Measurements from ENCODE around the gene RNF13. TPM values are rescaled to one million over a fixed set of nuclear protein-coding genes. Genes with fewer than 3 reads are reported as not detected.
"Not testable (repeated sequence)": the region's sequence is repeated elsewhere in the genome, so short reads cannot be mapped to it uniquely, and the experiment has no call there.

Gene RNF13
- total RNA-seq, 1 experiment from 2014 or later: 33.8 TPM

DNA sequence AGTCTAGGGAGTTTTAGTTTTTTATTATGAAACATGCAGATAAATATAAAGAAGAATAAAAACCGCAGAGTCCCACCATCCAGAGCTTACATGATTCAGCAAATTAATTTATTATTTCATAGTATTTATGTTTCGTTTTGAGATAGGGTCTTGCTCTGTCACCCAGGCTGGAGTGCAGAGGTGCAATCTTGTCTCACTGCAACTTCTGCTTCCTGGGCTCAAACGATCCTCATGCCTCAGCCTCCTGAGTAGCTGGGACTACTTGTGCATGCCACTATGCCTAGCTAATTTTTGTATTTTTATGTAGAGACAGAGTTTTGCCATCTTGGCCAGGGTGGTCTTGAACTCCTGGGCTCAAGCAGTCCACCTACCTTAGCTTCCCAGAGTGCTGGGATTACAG lies 13.6 kb downstream of the RNF13 start:
- Histone ChIP-seq H3K36me3 (ENCODE audit: low read depth, low read length) (peaks cover 16% of the 10 kb centered on the region), H3K4me3 (ENCODE audit: low read length) (no peak overlapping the region)
- ATAC-seq: no peak

DNA sequence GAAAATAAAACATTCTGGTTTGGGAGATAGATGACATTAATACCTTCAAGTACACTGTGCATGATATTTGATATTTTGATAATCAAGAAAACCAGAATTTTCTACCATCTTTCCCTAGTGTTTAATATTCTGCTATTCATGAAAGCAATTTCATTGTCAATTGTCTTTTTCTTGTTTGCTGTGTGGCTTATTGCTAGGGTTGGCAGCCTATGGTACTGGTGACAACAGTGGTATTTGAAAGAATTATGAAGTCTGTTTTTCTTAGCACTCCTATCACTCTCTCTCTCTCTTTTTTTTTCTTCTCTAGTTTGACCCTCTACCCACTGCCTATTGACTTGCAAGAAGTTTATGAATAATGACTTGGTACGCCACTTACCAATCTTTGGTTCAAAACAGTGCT lies 15.4 kb downstream of the RNF13 start:
- Histone ChIP-seq H3K9ac (ENCODE audit: low read length) (no peak overlapping the region), H2AFZ (ENCODE audit: low read length) (no peak overlapping the region), H3K36me3 (ENCODE audit: low read depth, low read length) (peaks cover 30% of the 10 kb centered on the region), H3K4me2 (ENCODE audit: low read length) (no peak overlapping the region), H3K79me2 (ENCODE audit: low read length) (peaks cover 84% of the 10 kb centered on the region), H3K9me2 (replicated peaks; ENCODE audit: low read length) (no peaks in the 10 kb centered on the region), H3K9me3 (ENCODE audit: low read length) (peaks cover 21% of the 10 kb centered on the region), H3F3A (ENCODE audit: low read length, unreplicated experiment) (no peaks in the 10 kb centered on the region), H4K20me1 (ENCODE audit: low read length) (no peaks in the 10 kb centered on the region), H3K27me3 (ENCODE audit: low read length) (no peaks in the 10 kb centered on the region), H3K4me1 (ENCODE audit: insufficient read depth, low read length) (no peaks in the 10 kb centered on the region), H3K4me3 (ENCODE audit: low read length) (no peak overlapping the region), H3K27ac (ENCODE audit: low read length) (no peak overlapping the region)
- BruUV-seq (replicated peaks): no TSS peak
- ChIA-PET POLR2A (ENCODE audit: unreplicated experiment) (no interaction called here), CTCF (no interaction called here)
- ATAC-seq (no peak), DNase-seq (no peak)
- no peak for TF ChIP-seq EZH2phosphoT487 (IDR thresholded peaks at IDR 0.05; ENCODE audit: borderline replicate concordance, low read length)
- TF ChIP-seq, protein P1, sequence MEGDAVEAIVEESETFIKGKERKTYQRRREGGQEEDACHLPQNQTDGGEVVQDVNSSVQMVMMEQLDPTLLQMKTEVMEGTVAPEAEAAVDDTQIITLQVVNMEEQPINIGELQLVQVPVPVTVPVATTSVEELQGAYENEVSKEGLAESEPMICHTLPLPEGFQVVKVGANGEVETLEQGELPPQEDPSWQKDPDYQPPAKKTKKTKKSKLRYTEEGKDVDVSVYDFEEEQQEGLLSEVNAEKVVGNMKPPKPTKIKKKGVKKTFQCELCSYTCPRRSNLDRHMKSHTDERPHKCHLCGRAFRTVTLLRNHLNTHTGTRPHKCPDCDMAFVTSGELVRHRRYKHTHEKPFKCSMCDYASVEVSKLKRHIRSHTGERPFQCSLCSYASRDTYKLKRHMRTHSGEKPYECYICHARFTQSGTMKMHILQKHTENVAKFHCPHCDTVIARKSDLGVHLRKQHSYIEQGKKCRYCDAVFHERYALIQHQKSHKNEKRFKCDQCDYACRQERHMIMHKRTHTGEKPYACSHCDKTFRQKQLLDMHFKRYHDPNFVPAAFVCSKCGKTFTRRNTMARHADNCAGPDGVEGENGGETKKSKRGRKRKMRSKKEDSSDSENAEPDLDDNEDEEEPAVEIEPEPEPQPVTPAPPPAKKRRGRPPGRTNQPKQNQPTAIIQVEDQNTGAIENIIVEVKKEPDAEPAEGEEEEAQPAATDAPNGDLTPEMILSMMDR (conservative IDR thresholded peaks at IDR 0.05; ENCODE audit: low read depth, low read length): no peak
- no peak for TF ChIP-seq EZH2 (IDR thresholded peaks at IDR 0.05; ENCODE audit: low read length, unreplicated experiment)
- intact Hi-C loops (cut with micrococcal nuclease): no loop called here

More for the DNA sequence above, 13.6 kb downstream of the RNF13 start:
- Histone ChIP-seq H3K4me1 (ENCODE audit: insufficient read depth, low read length) (no peaks in the 10 kb centered on the region), H3K27ac (ENCODE audit: low read length) (no peak overlapping the region), H3K27me3 (ENCODE audit: low read length) (no peaks in the 10 kb centered on the region), H3K9me3 (ENCODE audit: low read length) (peaks cover 8% of the 10 kb centered on the region; the same call in 1 of the 2 replicates), H3K79me2 (ENCODE audit: low read length) (peaks cover 90% of the 10 kb centered on the region), H4K20me1 (ENCODE audit: low read length) (no peaks in the 10 kb centered on the region), H3K9me2 (replicated peaks; ENCODE audit: low read length) (no peaks in the 10 kb centered on the region), H3K4me2 (ENCODE audit: low read length) (no peak overlapping the region), H2AFZ (ENCODE audit: low read length) (no peak overlapping the region), H3K9ac (ENCODE audit: low read length) (no peak overlapping the region), H3F3A (ENCODE audit: low read length, unreplicated experiment) (no peaks in the 10 kb centered on the region)
- TF ChIP-seq, protein P1 (conservative IDR thresholded peaks at IDR 0.05; ENCODE audit: low read depth, low read length): no peak
- TF ChIP-seq EZH2 (IDR thresholded peaks at IDR 0.05; ENCODE audit: low read length, unreplicated experiment) (no peak), EZH2phosphoT487 (IDR thresholded peaks at IDR 0.05; ENCODE audit: borderline replicate concordance, low read length) (no peak)
- BruUV-seq (replicated peaks): no TSS peak
- ChIA-PET POLR2A (ENCODE audit: unreplicated experiment) (no interaction called here), CTCF (no interaction called here)
- intact Hi-C loops (cut with micrococcal nuclease): no loop called here
- DNase-seq: no peak

DNA sequence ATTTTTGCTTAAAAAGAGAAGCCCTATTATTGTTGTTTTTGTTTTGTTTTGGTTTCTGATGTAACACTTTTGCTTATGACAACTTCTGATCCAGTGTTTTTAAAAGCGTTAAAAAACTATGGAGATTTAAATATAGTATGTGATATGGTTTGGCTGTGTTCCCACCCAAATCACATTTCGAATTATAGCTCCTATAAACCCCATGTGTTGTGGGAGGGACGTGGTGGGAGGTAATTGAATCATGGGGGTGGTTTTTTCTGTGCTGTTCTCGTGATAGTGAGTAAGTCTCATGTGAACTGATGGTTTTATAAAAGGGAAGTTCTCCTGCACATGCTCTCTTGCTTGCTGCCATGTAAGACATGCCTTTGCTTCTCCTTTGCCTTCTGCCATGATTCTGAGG lies 16.6 kb downstream of the RNF13 start:
- CTCF ChIA-PET; H3K27ac ChIP-seq (ENCODE audit: low read length); H3K4me1 ChIP-seq (ENCODE audit: insufficient read depth, low read length); ATAC-seq; intact Hi-C loops (cut with micrococcal nuclease); H3K27me3 ChIP-seq (ENCODE audit: low read length); H2AFZ ChIP-seq (ENCODE audit: low read length); H3K4me3 ChIP-seq (ENCODE audit: low read length); DNase-seq; H3K9me2 ChIP-seq (replicated peaks; ENCODE audit: low read length); H3K9ac ChIP-seq (ENCODE audit: low read length); H3K4me2 ChIP-seq (ENCODE audit: low read length); H3F3A ChIP-seq (ENCODE audit: low read length, unreplicated experiment); POLR2A ChIA-PET (ENCODE audit: unreplicated experiment); H4K20me1 ChIP-seq (ENCODE audit: low read length); BruUV-seq (replicated peaks): not testable (repeated sequence)
- Histone ChIP-seq H3K9me3 (ENCODE audit: low read length) (peaks cover 34% of the 10 kb centered on the region), H3K79me2 (ENCODE audit: low read length) (peaks cover 84% of the 10 kb centered on the region), H3K36me3 (ENCODE audit: low read depth, low read length) (peaks cover 41% of the 10 kb centered on the region)
